Panc1 (cell line): ENCODE data around the gene PDS5A. TPM values are rescaled to one million over a fixed set of nuclear protein-coding genes. Genes with fewer than 3 reads are reported as not detected.

Experiments
- ATAC-seq: fragments of 200-7000 bp; cut with Tn5 transposase; 2 replicates; pipeline ENCODE4 v1.9.1; 2020; ENCODE audit warnings: mild to moderate bottlenecking, moderate library complexity
- BruUV-seq: library from RNA; stranded (reverse); fragments of 400-500 nt; replicated peaks from 2 replicates; lab custom pipeline; 2021; lab: Mats Ljungman, UMichigan
- CTCF ChIA-PET: fragments of 300-600 bp; sonication (Branson Sonifier 250); formaldehyde crosslinking; loops from one replicate; lab custom pipeline; 2022; ENCODE audit warnings: antibody characterized with exemption; lab: Charles Lee
- POLR2A ChIA-PET: fragments of 300-600 bp; sonication (Branson Sonifier 250); formaldehyde crosslinking; loops from one replicate; lab custom pipeline; 2022; ENCODE audit warnings: antibody characterized with exemption; lab: Charles Lee
- DNase-seq: peaks from one replicate; pipeline ENCODE4 v3.0.0-alpha.2; 2010; ENCODE audit warnings: low read depth, low spot score
- H3K27ac ChIP-seq: 2 replicates; pipeline ENCODE4 v1.5.1; 2011; ENCODE audit warnings: mild to moderate bottlenecking, low read length, inconsistent platforms
- H3K27me3 ChIP-seq: fragments of 200-500 bp; sonication (Bioruptor generic); 2 replicates; pipeline ENCODE4 v1.6.0; 2014; ENCODE audit warnings: low read length, inconsistent platforms; ENCODE audit not compliant: control insufficient read depth, insufficient read depth
- H3K36me3 ChIP-seq: fragments of 200-500 bp; sonication (Bioruptor generic); 2 replicates; pipeline ENCODE4 v1.5.1; 2014; ENCODE audit warnings: inconsistent platforms, mild to moderate bottlenecking, low read length, moderate library complexity; ENCODE audit not compliant: control insufficient read depth, insufficient read depth
- H3K4me1 ChIP-seq: 2 replicates; pipeline ENCODE4 v1.5.1; 2011; ENCODE audit warnings: inconsistent platforms, mild to moderate bottlenecking, low read length, moderate library complexity; ENCODE audit not compliant: control insufficient read depth, insufficient read depth
- H3K4me3 ChIP-seq, 2 experiments: 2 replicates each; pipeline ENCODE4 v1.5.1; 2011 to 2012; ENCODE audit warnings: low read depth in 2 of 2, low read length in 2 of 2, mild to moderate bottlenecking in 2 of 2, inconsistent platforms in 1 of 2, moderate library complexity in 1 of 2
- H3K9me3 ChIP-seq: fragments of 200-500 bp; sonication (Bioruptor generic); 2 replicates; pipeline ENCODE4 v1.5.1; 2014; ENCODE audit warnings: low read depth, mild to moderate bottlenecking, inconsistent platforms, low read length, moderate library complexity; ENCODE audit not compliant: control insufficient read depth, insufficient read depth
- POLR2AphosphoS5 ChIP-seq: IDR thresholded peaks from 2 replicates; pipeline ENCODE4 v1.6.1; 2012; ENCODE audit warnings: mild to moderate bottlenecking, low read depth, low read length, moderate library complexity
- SIN3A ChIP-seq: IDR thresholded peaks from 2 replicates; pipeline ENCODE4 v1.6.1; 2012; ENCODE audit warnings: low read depth, mild to moderate bottlenecking, low read length, moderate library complexity, borderline replicate concordance; ENCODE audit not compliant: insufficient read depth
- TCF7L2 ChIP-seq: IDR thresholded peaks from 2 replicates; pipeline ENCODE4 v1.6.1; 2011; ENCODE audit warnings: mild to moderate bottlenecking, low read depth, low read length, inconsistent platforms
- in situ Hi-C: cut with HindIII; loops from 2 replicates; pipeline ENCODE4 v1.10.0; 2016; ENCODE audit warnings: low sequenced_read_pairs, low pct_unique_long_range_greater_than_20kb
- intact Hi-C: fragments of 100-400 bp; cut with micrococcal nuclease; formaldehyde crosslinking; loops from one replicate; pipeline ENCODE4 v1.10.0; 2022; ENCODE audit not compliant: unreplicated experiment
- total RNA-seq: library from RNA; stranded (reverse); gene quantifications from one replicate; pipeline ENCODE4 v1.2.1, GENCODE V29; 2021; ENCODE audit not compliant: unreplicated experiment
- TF ChIP-seq, protein P1 (sequence below): fragments of 450-650 bp; IDR thresholded peaks from 2 replicates; pipeline ENCODE4 v1.5.1; 2017; ENCODE audit warnings: mild to moderate bottlenecking
- TF ChIP-seq, protein P2 (sequence below), 2 experiments: IDR thresholded peaks; 2 replicates each; pipeline ENCODE4 v1.6.1; 2011 to 2012; ENCODE audit warnings: low read depth in 2 of 2, control low read depth in 1 of 2, low read length in 1 of 2, mild to moderate bottlenecking in 1 of 2, moderate library complexity in 1 of 2; ENCODE audit not compliant: insufficient read depth in 1 of 2

Gene PDS5A
- total RNA-seq, 1 experiment from 2014 or later, result 69.2 TPM

- no TSS peak for BruUV-seq
- DNase-seq, result no peak
- ChIA-PET POLR2A (interaction anchor here (0.6 kb wide), 1 partner anchor 34 kb away, joined by 8 read pairs; no protein-coding TSS in a partner anchor), CTCF (no interaction called here)
- TF ChIP-seq POLR2AphosphoS5, result no peak
- no peak for TF ChIP-seq SIN3A
- TF ChIP-seq, protein P1, sequence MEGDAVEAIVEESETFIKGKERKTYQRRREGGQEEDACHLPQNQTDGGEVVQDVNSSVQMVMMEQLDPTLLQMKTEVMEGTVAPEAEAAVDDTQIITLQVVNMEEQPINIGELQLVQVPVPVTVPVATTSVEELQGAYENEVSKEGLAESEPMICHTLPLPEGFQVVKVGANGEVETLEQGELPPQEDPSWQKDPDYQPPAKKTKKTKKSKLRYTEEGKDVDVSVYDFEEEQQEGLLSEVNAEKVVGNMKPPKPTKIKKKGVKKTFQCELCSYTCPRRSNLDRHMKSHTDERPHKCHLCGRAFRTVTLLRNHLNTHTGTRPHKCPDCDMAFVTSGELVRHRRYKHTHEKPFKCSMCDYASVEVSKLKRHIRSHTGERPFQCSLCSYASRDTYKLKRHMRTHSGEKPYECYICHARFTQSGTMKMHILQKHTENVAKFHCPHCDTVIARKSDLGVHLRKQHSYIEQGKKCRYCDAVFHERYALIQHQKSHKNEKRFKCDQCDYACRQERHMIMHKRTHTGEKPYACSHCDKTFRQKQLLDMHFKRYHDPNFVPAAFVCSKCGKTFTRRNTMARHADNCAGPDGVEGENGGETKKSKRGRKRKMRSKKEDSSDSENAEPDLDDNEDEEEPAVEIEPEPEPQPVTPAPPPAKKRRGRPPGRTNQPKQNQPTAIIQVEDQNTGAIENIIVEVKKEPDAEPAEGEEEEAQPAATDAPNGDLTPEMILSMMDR, result no peak
- TF ChIP-seq, protein P2, sequence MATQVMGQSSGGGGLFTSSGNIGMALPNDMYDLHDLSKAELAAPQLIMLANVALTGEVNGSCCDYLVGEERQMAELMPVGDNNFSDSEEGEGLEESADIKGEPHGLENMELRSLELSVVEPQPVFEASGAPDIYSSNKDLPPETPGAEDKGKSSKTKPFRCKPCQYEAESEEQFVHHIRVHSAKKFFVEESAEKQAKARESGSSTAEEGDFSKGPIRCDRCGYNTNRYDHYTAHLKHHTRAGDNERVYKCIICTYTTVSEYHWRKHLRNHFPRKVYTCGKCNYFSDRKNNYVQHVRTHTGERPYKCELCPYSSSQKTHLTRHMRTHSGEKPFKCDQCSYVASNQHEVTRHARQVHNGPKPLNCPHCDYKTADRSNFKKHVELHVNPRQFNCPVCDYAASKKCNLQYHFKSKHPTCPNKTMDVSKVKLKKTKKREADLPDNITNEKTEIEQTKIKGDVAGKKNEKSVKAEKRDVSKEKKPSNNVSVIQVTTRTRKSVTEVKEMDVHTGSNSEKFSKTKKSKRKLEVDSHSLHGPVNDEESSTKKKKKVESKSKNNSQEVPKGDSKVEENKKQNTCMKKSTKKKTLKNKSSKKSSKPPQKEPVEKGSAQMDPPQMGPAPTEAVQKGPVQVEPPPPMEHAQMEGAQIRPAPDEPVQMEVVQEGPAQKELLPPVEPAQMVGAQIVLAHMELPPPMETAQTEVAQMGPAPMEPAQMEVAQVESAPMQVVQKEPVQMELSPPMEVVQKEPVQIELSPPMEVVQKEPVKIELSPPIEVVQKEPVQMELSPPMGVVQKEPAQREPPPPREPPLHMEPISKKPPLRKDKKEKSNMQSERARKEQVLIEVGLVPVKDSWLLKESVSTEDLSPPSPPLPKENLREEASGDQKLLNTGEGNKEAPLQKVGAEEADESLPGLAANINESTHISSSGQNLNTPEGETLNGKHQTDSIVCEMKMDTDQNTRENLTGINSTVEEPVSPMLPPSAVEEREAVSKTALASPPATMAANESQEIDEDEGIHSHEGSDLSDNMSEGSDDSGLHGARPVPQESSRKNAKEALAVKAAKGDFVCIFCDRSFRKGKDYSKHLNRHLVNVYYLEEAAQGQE (IDR thresholded peaks at IDR 0.05; ENCODE audit: insufficient read depth in 1 of 2, low read depth in 2 of 2, low read length in 1 of 2), result no peak
- TF ChIP-seq TCF7L2, result no peak
- Histone ChIP-seq H3K36me3 (no peaks in the 10 kb centered on the region), H3K27ac (no peak overlapping the region), H3K27me3 (no peaks in the 10 kb centered on the region), H3K4me3 (no peak overlapping the region), H3K9me3 (no peaks in the 10 kb centered on the region), H3K4me1 (no peaks in the 10 kb centered on the region)
- ATAC-seq, result no peak
- in situ Hi-C loops, result no loop called here
- intact Hi-C loops, result no loop called here
Measured at GRCh38 chr4:40020221-40020620, 42.5 kb upstream of the PDS5A start.

DNA sequence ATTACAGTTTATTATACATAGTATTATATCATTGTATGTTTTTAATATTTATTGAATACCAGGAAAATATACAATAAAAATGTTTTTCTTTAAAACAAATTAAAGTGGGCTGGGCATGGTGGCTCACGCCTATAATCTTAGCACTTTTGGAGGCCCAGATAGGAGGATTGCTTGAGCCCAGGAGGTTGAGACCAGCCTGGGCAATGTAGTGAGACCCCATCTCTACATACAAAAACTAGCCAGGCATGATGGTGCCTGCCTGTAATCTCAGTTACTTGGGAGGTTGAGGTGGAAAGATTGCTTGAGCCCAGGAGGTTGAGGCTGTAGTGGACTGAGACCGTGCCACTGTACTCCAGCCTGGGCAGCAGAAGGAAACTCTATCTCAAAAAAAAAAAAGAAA is 38.3 kb upstream of the PDS5A start:
- TF ChIP-seq TCF7L2, result no peak
- TF ChIP-seq, protein P1, result no peak
- TF ChIP-seq SIN3A, result no peak
- TF ChIP-seq, protein P2 (IDR thresholded peaks at IDR 0.05; ENCODE audit: insufficient read depth in 1 of 2, low read depth in 2 of 2, low read length in 1 of 2), result no peak
- TF ChIP-seq POLR2AphosphoS5, result no peak
- CTCF ChIA-PET, result interaction anchor here (0.7 kb wide), 1 partner anchor 660 kb away, joined by 6 read pairs; no protein-coding TSS in a partner anchor
- Histone ChIP-seq H3K9me3 (no peaks in the 10 kb centered on the region), H3K4me1 (no peaks in the 10 kb centered on the region), H3K36me3 (no peaks in the 10 kb centered on the region), H3K27ac (no peak overlapping the region), H3K4me3 (no peak overlapping the region), H3K27me3 (no peaks in the 10 kb centered on the region)
- POLR2A ChIA-PET, result interaction anchor here (0.5 kb wide), 1 partner anchor 24 kb away, joined by 3 read pairs; no protein-coding TSS in a partner anchor
- no TSS peak for BruUV-seq
- in situ Hi-C loops, result no loop called here
- intact Hi-C loops, result no loop called here
- ATAC-seq (no peak), DNase-seq (no peak)
